Vagina (tissue), 2 donors: Measurements from ENCODE around the gene PTPRK. TPM values are rescaled to one million over a fixed set of nuclear protein-coding genes. Genes with fewer than 3 reads are reported as not detected.

Source experiments
- DNase-seq, 2 donors: peaks; one replicate each; pipeline ENCODE4 v3.0.0-alpha.2; 2017; ENCODE audit errors: extremely low spot score in 2 of 2
- H3K27ac ChIP-seq: fragments of 200-600 bp; sonication (generic); one replicate; pipeline ENCODE4 v1.5.1; 2019
- H3K27me3 ChIP-seq: fragments of 200-600 bp; sonication (generic); one replicate; pipeline ENCODE4 v1.5.1; 2019
- H3K36me3 ChIP-seq, 2 donors: fragments of 200-600 bp; sonication (generic); one replicate each; pipeline ENCODE4 v1.5.1; 2017 to 2019
- H3K4me1 ChIP-seq: fragments of 200-600 bp; sonication (generic); one replicate; pipeline ENCODE4 v1.5.1; 2019
- H3K4me3 ChIP-seq, 2 donors: fragments of 200-600 bp; sonication (generic); 1 replicate in 1 of 2; 2 replicates in 1 of 2; pipeline ENCODE4 v1.5.1; 2016 to 2019
- H3K9me3 ChIP-seq: fragments of 200-600 bp; sonication (generic); one replicate; pipeline ENCODE4 v1.5.1; 2019
- CTCF ChIP-seq, 3 experiments: fragments of 450-650 bp in 2 of 3; fragments of 200-600 bp in 1 of 3; sonication (generic) in 1 of 3; IDR thresholded peaks; one replicate each; pipeline ENCODE4 v1.5.1; 2017 to 2019; ENCODE audit warnings: antibody characterized with exemption in 3 of 3, mild to moderate bottlenecking in 2 of 3, moderate library complexity in 2 of 3
- POLR2A ChIP-seq, 2 donors: fragments of 450-650 bp; IDR thresholded peaks; one replicate each; pipeline ENCODE4 v1.6.1; 2017; ENCODE audit warnings: antibody characterized with exemption in 2 of 2, mild to moderate bottlenecking in 2 of 2, moderate library complexity in 2 of 2
- POLR2AphosphoS5 ChIP-seq, 2 donors: sonication (generic); formaldehyde crosslinking; IDR thresholded peaks; one replicate each; pipeline ENCODE4 v1.9.0; 2017; ENCODE audit warnings: antibody characterized with exemption in 2 of 2, mild to moderate bottlenecking in 2 of 2, low read depth in 1 of 2; ENCODE audit not compliant: insufficient read depth in 1 of 2
- intact Hi-C: fragments of 100-400 bp; cut with DNase I; formaldehyde crosslinking; loops from one replicate; pipeline ENCODE4 v1.15.1; 2023
- total RNA-seq: library from RNA; depleted of rRNA; stranded (reverse); fragments of >200 nt; gene quantifications from one replicate; pipeline ENCODE4 v1.2.3, GENCODE V29; 2016

PTPRK gene
- total RNA-seq, 1 donor from 2014 or later, result 82.5 TPM

DNA sequence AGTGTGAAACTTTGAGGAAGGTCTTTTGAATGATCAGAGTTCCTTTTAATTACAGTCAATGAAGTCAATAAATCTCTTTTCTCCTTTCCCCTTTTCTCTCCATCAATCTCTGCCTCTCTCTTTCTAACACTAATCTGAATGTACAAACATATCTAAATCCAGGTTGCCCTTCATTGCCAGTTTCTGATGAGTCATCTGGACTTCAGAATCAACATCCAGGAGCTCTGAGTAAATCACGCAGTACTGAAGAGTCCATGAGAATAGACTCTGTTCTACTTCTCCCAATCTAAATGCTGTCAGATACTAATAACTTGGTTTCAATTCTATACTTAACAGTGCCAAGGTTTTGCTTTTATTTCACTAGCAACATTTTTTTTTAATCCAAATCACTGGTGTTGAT, 380.9 kb downstream of the PTPRK start:
- Histone ChIP-seq H3K27me3 (no peaks in the 10 kb centered on the region), H3K27ac (no peak overlapping the region), H3K4me3 (no peak overlapping the region), H3K9me3 (no peaks in the 10 kb centered on the region), H3K36me3 (no peaks in the 10 kb centered on the region), H3K4me1 (peaks cover 5% of the 10 kb centered on the region)
- no peak for DNase-seq
- TF ChIP-seq POLR2A (IDR thresholded peaks at IDR 0.05) (no peak), CTCF (IDR thresholded peaks at IDR 0.05) (no peak), POLR2AphosphoS5 (IDR thresholded peaks at IDR 0.05; ENCODE audit: insufficient read depth in 1 of 2, low read depth in 1 of 2) (no peak)
- intact Hi-C loops, result no loop called here

GRCh38 chr6:128138694-128139093, 381.7 kb downstream of the PTPRK start:
- no peak overlapping the region for H3K4me3 ChIP-seq
- H3K27ac ChIP-seq, result no peak overlapping the region
- intact Hi-C loops, result no loop called here
- no peaks in the 10 kb centered on the region for H3K27me3 ChIP-seq
- TF ChIP-seq POLR2AphosphoS5 (IDR thresholded peaks at IDR 0.05; ENCODE audit: insufficient read depth in 1 of 2, low read depth in 1 of 2) (no peak), CTCF (IDR thresholded peaks at IDR 0.05) (no peak), POLR2A (IDR thresholded peaks at IDR 0.05) (no peak)
- no peaks in the 10 kb centered on the region for H3K36me3 ChIP-seq
- no peak for DNase-seq
- H3K9me3 ChIP-seq, result no peaks in the 10 kb centered on the region
- H3K4me1 ChIP-seq, result peaks cover 5% of the 10 kb centered on the region

GRCh38 chr6:128135325-128135724, 385.1 kb downstream of the PTPRK start:
- Histone ChIP-seq H3K27ac (no peak overlapping the region), H3K9me3 (no peaks in the 10 kb centered on the region), H3K4me1 (peaks cover 20% of the 10 kb centered on the region), H3K27me3 (no peaks in the 10 kb centered on the region), H3K4me3 (no peak overlapping the region), H3K36me3 (no peaks in the 10 kb centered on the region)
- intact Hi-C loops, result no loop called here
- DNase-seq, result no peak
- TF ChIP-seq POLR2A (IDR thresholded peaks at IDR 0.05) (no peak), POLR2AphosphoS5 (IDR thresholded peaks at IDR 0.05; ENCODE audit: insufficient read depth in 1 of 2, low read depth in 1 of 2) (no peak), CTCF (IDR thresholded peaks at IDR 0.05) (no peak)

DNA sequence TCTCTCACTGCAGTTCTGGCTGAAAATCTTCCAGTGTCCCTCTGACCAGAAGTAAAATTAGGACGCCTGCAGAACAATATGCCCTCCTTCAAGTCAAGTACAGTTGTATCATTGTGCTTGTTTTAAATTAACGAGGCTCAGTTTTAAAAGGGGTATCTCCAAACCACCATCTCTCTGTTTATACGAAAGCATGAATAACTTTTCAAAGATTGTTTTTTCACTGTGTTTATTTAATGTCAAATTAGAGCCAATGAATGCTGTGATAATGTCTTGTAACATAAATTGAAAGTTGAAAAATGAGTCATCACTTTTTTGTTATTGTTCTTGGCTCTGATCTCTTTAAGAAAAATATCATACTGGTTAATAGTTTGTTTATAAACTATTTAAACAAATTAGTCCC, 388.8 kb downstream of the PTPRK start:
- no peaks in the 10 kb centered on the region for H3K9me3 ChIP-seq
- intact Hi-C loops, result no loop called here
- no peaks in the 10 kb centered on the region for H3K27me3 ChIP-seq
- H3K36me3 ChIP-seq, result no peaks in the 10 kb centered on the region
- no peak overlapping the region for H3K27ac ChIP-seq
- TF ChIP-seq CTCF (IDR thresholded peaks at IDR 0.05) (no peak), POLR2AphosphoS5 (IDR thresholded peaks at IDR 0.05; ENCODE audit: insufficient read depth in 1 of 2, low read depth in 1 of 2) (no peak), POLR2A (IDR thresholded peaks at IDR 0.05) (no peak)
- no peak overlapping the region for H3K4me3 ChIP-seq
- peaks cover 15% of the 10 kb centered on the region for H3K4me1 ChIP-seq
- no peak for DNase-seq

DNA sequence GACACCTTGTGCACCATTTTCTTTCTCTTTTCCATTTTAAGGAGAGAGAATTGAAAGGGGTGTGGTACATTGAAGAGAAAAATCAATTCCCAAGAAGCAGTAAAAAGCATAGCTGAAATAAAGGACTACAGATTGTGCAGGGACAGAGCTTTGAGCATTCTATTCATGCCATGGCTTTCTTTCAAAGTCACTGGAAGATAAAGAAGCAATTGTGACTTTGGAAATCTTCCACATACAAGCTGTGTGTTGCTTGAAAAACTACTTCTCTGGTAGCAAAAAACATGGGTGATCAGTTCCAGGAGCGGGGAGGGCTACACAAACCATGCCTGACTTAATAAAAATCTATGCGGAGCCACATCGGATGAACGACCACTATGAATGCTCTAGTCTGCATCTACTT, 389.4 kb downstream of the PTPRK start:
- Histone ChIP-seq H3K4me3 (no peak overlapping the region), H3K4me1 (peaks cover 15% of the 10 kb centered on the region), H3K9me3 (no peaks in the 10 kb centered on the region), H3K27ac (no peak overlapping the region), H3K36me3 (no peaks in the 10 kb centered on the region), H3K27me3 (no peaks in the 10 kb centered on the region)
- intact Hi-C loops, result no loop called here
- DNase-seq, result no peak
- TF ChIP-seq CTCF (IDR thresholded peaks at IDR 0.05), result no peak
- no peak for TF ChIP-seq POLR2A (IDR thresholded peaks at IDR 0.05)
- TF ChIP-seq POLR2AphosphoS5 (IDR thresholded peaks at IDR 0.05; ENCODE audit: insufficient read depth in 1 of 2, low read depth in 1 of 2), result no peak
